ENCODE measurements around the gene KANSL1. TPM values are rescaled to one million over a fixed set of nuclear protein-coding genes. Genes with fewer than 3 reads are reported as not detected.
A peak's percentile ranks its signal among the peaks of the same experiment; 100 is the strongest.
"Not testable (repeated sequence)": the region's sequence is repeated elsewhere in the genome, so short reads cannot be mapped to it uniquely, and the experiment has no call there.

The KANSL1 gene
- total RNA-seq, 4 donors from 2014 or later, result 57.7 to 91.2 (median 75.1) TPM

- peaks cover 0 to 59% of the 10 kb centered on the region in 2 donors for H3K36me3 ChIP-seq
- no peaks in the 10 kb centered on the region for H3K27me3 ChIP-seq
- H3K9me3 ChIP-seq, result no peaks in the 10 kb centered on the region
- peak overlapping the region in 2 of 4 donors; percentile 31 to 47 for H3K27ac ChIP-seq
- peaks cover 0 to 19% (median 0%) of the 10 kb centered on the region in 3 donors for H3K4me1 ChIP-seq
- no peak for ATAC-seq
- no peak overlapping the region for H3K4me3 ChIP-seq
- no peak for TF ChIP-seq EP300 (IDR thresholded peaks at IDR 0.05)
- WGBS, 2 donors (ENCODE audit: low coverage in 1 of 2), result 86 to 96% methylated on average over 5 of the region's 10 CpGs
Observed at GRCh38 chr17:46025060-46025459, 168.2 kb downstream of the KANSL1 start.

- Histone ChIP-seq H3K4me3 (no peak overlapping the region), H3K27me3 (no peaks in the 10 kb centered on the region), H3K36me3 (peaks cover 0 to 56% of the 10 kb centered on the region in 2 donors), H3K27ac (no peak overlapping the region), H3K4me1 (peaks cover 0 to 19% (median 0%) of the 10 kb centered on the region in 3 donors), H3K9me3 (no peaks in the 10 kb centered on the region)
- WGBS, 2 donors (ENCODE audit: low coverage in 1 of 2), result 67% methylated on average over 9 of the region's 14 CpGs; no CpG with 5 or more reads in 1 of the 2 donors
- no peak for ATAC-seq
- TF ChIP-seq POLR2A (IDR thresholded peaks at IDR 0.05) (no peak), POLR2AphosphoS5 (IDR thresholded peaks at IDR 0.05) (no peak), EP300 (IDR thresholded peaks at IDR 0.05) (no peak), CTCF (IDR thresholded peaks at IDR 0.05) (no peak)
Observed at GRCh38 chr17:46024590-46024989, 168.6 kb downstream of the KANSL1 start.

- H3K4me1 ChIP-seq, result peaks cover 0 to 16% (median 0%) of the 10 kb centered on the region in 3 donors
- no peak overlapping the region for H3K27ac ChIP-seq
- H3K27me3 ChIP-seq, result no peaks in the 10 kb centered on the region
- WGBS, 2 donors (ENCODE audit: low coverage in 1 of 2), result 87 to 90% methylated on average over 3 to 6 of the region's 24 CpGs
- H3K9me3 ChIP-seq, result no peaks in the 10 kb centered on the region
- no peak overlapping the region for H3K4me3 ChIP-seq
- TF ChIP-seq POLR2A (IDR thresholded peaks at IDR 0.05), result no peak
- TF ChIP-seq CTCF (IDR thresholded peaks at IDR 0.05), result no peak
- no peak for TF ChIP-seq POLR2AphosphoS5 (IDR thresholded peaks at IDR 0.05)
- TF ChIP-seq EP300 (IDR thresholded peaks at IDR 0.05), result no peak
- ATAC-seq, result no peak
- peaks cover 0 to 50% of the 10 kb centered on the region in 2 donors for H3K36me3 ChIP-seq
Observed at GRCh38 chr17:46023783-46024388, 169.3 kb downstream of the KANSL1 start.

GRCh38 chr17:46023366-46023765, 169.9 kb downstream of the KANSL1 start:
- H3K9me3 ChIP-seq, ATAC-seq, H3K27ac ChIP-seq, H3K4me3 ChIP-seq, H3K27me3 ChIP-seq: not testable (repeated sequence)
- 78 to 100% methylated on average over 1 to 6 of the region's 7 CpGs for WGBS, 2 donors (ENCODE audit: low coverage in 1 of 2)
- peaks cover 0 to 10% (median 0%) of the 10 kb centered on the region in 3 donors for H3K4me1 ChIP-seq
- H3K36me3 ChIP-seq, result peaks cover 0 to 44% of the 10 kb centered on the region in 2 donors

GRCh38 chr17:46020998-46021397, 172.2 kb downstream of the KANSL1 start:
- H3K27me3 ChIP-seq, result no peaks in the 10 kb centered on the region
- H3K4me1 ChIP-seq, result no peaks in the 10 kb centered on the region
- TF ChIP-seq EP300 (IDR thresholded peaks at IDR 0.05), result no peak
- no peak for TF ChIP-seq CTCF (IDR thresholded peaks at IDR 0.05)
- TF ChIP-seq POLR2AphosphoS5 (IDR thresholded peaks at IDR 0.05), result no peak
- no peak for TF ChIP-seq POLR2A (IDR thresholded peaks at IDR 0.05)
- no peak for ATAC-seq
- peaks cover 0 to 24% of the 10 kb centered on the region in 2 donors for H3K36me3 ChIP-seq
- H3K27ac ChIP-seq, result no peak overlapping the region
- WGBS, 2 donors (ENCODE audit: low coverage in 1 of 2), result 60% methylated on average over 1 of the region's 12 CpGs; no CpG with 5 or more reads in 1 of the 2 donors
- no peak overlapping the region for H3K4me3 ChIP-seq
- H3K9me3 ChIP-seq, result no peaks in the 10 kb centered on the region

GRCh38 chr17:46020023-46020761, 173.0 kb downstream of the KANSL1 start:
- TF ChIP-seq POLR2AphosphoS5 (IDR thresholded peaks at IDR 0.05), result no peak
- TF ChIP-seq EP300 (IDR thresholded peaks at IDR 0.05), result no peak
- no peak for TF ChIP-seq CTCF (IDR thresholded peaks at IDR 0.05)
- no peak for TF ChIP-seq POLR2A (IDR thresholded peaks at IDR 0.05)
- no peaks in the 10 kb centered on the region for H3K9me3 ChIP-seq
- no peaks in the 10 kb centered on the region for H3K27me3 ChIP-seq
- no peaks in the 10 kb centered on the region for H3K4me1 ChIP-seq
- ATAC-seq, result no peak
- WGBS, 2 donors (ENCODE audit: low coverage in 1 of 2), result 85 to 89% methylated on average over 4 to 9 of the region's 14 CpGs
- peaks cover 0 to 23% of the 10 kb centered on the region in 2 donors for H3K36me3 ChIP-seq
- H3K4me3 ChIP-seq, result no peak overlapping the region
- no peak overlapping the region for H3K27ac ChIP-seq

- 60 to 97% methylated on average over 1 to 3 of the region's 8 CpGs for WGBS, 2 donors (ENCODE audit: low coverage in 1 of 2)
- H3K27ac ChIP-seq, ATAC-seq, H3K9me3 ChIP-seq, H3K4me1 ChIP-seq, H3K27me3 ChIP-seq, H3K4me3 ChIP-seq: not testable (repeated sequence)
- peaks cover 0 to 18% of the 10 kb centered on the region in 2 donors for H3K36me3 ChIP-seq
Observed at GRCh38 chr17:46019408-46019925, 173.8 kb downstream of the KANSL1 start.

Measured in gastroesophageal sphincter (tissue), 4 donors.